ENCODE results near the gene INTS6.
A peak's percentile ranks its signal among the peaks of the same experiment; 100 is the strongest.

INTS6 gene

GRCh38 chr13:51452361-51453206, at the start of gene INTS6:
TSS of gene INTS6 (minus strand) at chr13:51453036. CDS start at chr13:51452525, 511 bp downstream.
- peaks cover 3% of the 10 kb centered on the region for H3K9me3 Mint-ChIP-seq
- peaks cover 46% of the 10 kb centered on the region for H3K4me1 Mint-ChIP-seq (ENCODE audit: low read depth)

GRCh38 chr13:51502153-51502651, 49.4 kb upstream of the INTS6 start:
- H3K36me3 Mint-ChIP-seq (ENCODE audit: low read depth), result no peaks in the 10 kb centered on the region
- no peaks in the 10 kb centered on the region for H3K27me3 Mint-ChIP-seq
- no peaks in the 10 kb centered on the region for H3K9me3 Mint-ChIP-seq
- DNase-seq, result peak; percentile 38
- peaks cover 25% of the 10 kb centered on the region for H3K4me1 Mint-ChIP-seq (ENCODE audit: low read depth)
- H3K4me3 Mint-ChIP-seq, result no peak overlapping the region
- H3K27ac Mint-ChIP-seq, result peak overlapping the region; percentile 77

More at GRCh38 chr13:51452361-51453206, at the start of gene INTS6:
- peak within 1 kb of the TSS; percentile 87 for H3K4me3 Mint-ChIP-seq
- peaks cover 81% of the 10 kb centered on the region for H3K36me3 Mint-ChIP-seq (ENCODE audit: low read depth)
- H3K27me3 Mint-ChIP-seq, result no peaks in the 10 kb centered on the region
- H3K27ac Mint-ChIP-seq, result peak within 1 kb of the TSS; percentile 98
- DNase-seq, result peak; percentile 97

- peaks cover 25% of the 10 kb centered on the region for H3K4me1 Mint-ChIP-seq (ENCODE audit: low read depth)
- no peak overlapping the region for H3K4me3 Mint-ChIP-seq
- H3K27ac Mint-ChIP-seq, result peak overlapping the region; percentile 77
- no peaks in the 10 kb centered on the region for H3K9me3 Mint-ChIP-seq
- no peaks in the 10 kb centered on the region for H3K36me3 Mint-ChIP-seq (ENCODE audit: low read depth)
- no peaks in the 10 kb centered on the region for H3K27me3 Mint-ChIP-seq
- DNase-seq, result no peak
Observed at GRCh38 chr13:51501592-51502152, 48.8 kb upstream of the INTS6 start.

- Mint-ChIP-seq H3K4me1 (ENCODE audit: low read depth) (peaks cover 25% of the 10 kb centered on the region), H3K36me3 (ENCODE audit: low read depth) (no peaks in the 10 kb centered on the region), H3K27me3 (no peaks in the 10 kb centered on the region), H3K9me3 (no peaks in the 10 kb centered on the region), H3K27ac (no peak overlapping the region), H3K4me3 (no peak overlapping the region)
- no peak for DNase-seq
Observed at GRCh38 chr13:51501096-51501495, 48.3 kb upstream of the INTS6 start.

GRCh38 chr13:51500687-51501086, 47.9 kb upstream of the INTS6 start:
- Mint-ChIP-seq H3K27ac (peak overlapping the region; percentile 58), H3K4me1 (ENCODE audit: low read depth) (peaks cover 25% of the 10 kb centered on the region), H3K27me3 (no peaks in the 10 kb centered on the region), H3K9me3 (no peaks in the 10 kb centered on the region), H3K36me3 (ENCODE audit: low read depth) (no peaks in the 10 kb centered on the region), H3K4me3 (no peak overlapping the region)
- DNase-seq, result no peak

DNA sequence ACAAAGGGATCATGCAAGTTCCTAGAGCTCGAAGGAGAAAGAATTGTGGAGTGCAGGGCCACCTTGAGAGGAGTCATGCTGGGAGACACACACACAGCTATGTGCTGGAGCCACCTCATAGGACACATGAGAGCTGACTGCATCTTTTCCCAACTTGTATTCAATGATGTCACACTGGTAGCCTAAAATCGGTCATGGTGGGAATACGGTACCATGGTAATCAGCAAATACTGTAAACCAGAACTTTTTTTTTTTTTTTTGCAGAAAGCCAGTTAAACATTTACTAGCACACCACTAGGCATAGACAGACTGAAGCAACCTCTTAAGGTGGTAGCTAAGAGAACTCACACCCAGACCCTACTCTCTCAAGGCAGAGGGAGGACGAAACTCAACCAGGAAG, 47.0 kb upstream of the INTS6 start:
- no peaks in the 10 kb centered on the region for H3K27me3 Mint-ChIP-seq

DNA sequence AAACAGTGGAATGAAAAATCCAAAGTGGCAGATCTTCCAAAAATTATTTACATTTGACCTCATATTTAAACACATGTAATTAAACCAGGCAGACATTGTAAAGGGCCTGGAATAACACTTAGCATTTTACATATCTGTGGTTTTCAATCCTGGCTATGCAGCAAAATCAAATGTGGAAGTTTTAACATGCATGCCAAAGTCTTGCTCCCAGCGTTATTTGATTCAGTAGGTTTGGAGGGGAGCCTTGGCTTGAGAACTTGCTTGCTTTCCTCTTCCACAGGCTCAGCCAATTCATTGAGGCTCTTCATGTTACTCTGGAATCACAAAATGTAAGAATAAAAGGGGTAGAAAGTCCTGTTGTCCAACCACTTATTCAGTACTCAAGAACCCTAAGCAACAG, 42.5 kb upstream of the INTS6 start:
- Mint-ChIP-seq H3K4me1 (ENCODE audit: low read depth) (peaks cover 4% of the 10 kb centered on the region), H3K27ac (no peak overlapping the region), H3K9me3 (no peaks in the 10 kb centered on the region), H3K36me3 (ENCODE audit: low read depth) (no peaks in the 10 kb centered on the region), H3K27me3 (no peaks in the 10 kb centered on the region), H3K4me3 (no peak overlapping the region)
- DNase-seq, result no peak

More for the DNA sequence above, 47.0 kb upstream of the INTS6 start:
- Mint-ChIP-seq H3K9me3 (no peaks in the 10 kb centered on the region), H3K4me1 (ENCODE audit: low read depth) (peaks cover 25% of the 10 kb centered on the region), H3K36me3 (ENCODE audit: low read depth) (no peaks in the 10 kb centered on the region), H3K27ac (no peak overlapping the region), H3K4me3 (no peak overlapping the region)
- no peak for DNase-seq

- Mint-ChIP-seq H3K9me3 (no peaks in the 10 kb centered on the region), H3K27ac (no peak overlapping the region), H3K4me3 (no peak overlapping the region), H3K27me3 (no peaks in the 10 kb centered on the region), H3K4me1 (ENCODE audit: low read depth) (no peaks in the 10 kb centered on the region), H3K36me3 (ENCODE audit: low read depth) (no peaks in the 10 kb centered on the region)
- no peak for DNase-seq
Observed at GRCh38 chr13:51494156-51494555, 41.3 kb upstream of the INTS6 start.

DNA sequence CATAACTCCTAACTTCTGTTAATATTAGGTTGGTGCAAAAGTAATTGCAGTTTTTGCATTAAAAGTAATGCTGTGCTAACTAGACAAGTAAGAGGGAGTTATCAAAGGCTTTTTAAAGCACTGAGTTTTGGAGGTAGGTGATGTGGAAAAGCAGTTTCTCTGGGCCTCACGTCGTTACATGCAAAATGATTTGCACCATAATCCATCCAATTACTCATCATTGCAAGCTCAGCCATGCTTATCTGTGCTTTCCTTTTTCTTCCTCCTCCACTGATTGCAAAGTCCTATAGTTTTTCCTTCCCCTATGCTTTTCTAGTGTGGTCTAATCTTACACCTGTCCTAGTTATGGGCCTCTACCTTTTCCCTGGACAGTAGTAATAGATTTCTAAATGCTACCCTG, 35.4 kb upstream of the INTS6 start:
- Mint-ChIP-seq H3K27ac (no peak overlapping the region), H3K27me3 (no peaks in the 10 kb centered on the region), H3K4me1 (ENCODE audit: low read depth) (no peaks in the 10 kb centered on the region), H3K36me3 (ENCODE audit: low read depth) (no peaks in the 10 kb centered on the region), H3K4me3 (no peak overlapping the region), H3K9me3 (peaks cover 4% of the 10 kb centered on the region)
- no peak for DNase-seq

DNA sequence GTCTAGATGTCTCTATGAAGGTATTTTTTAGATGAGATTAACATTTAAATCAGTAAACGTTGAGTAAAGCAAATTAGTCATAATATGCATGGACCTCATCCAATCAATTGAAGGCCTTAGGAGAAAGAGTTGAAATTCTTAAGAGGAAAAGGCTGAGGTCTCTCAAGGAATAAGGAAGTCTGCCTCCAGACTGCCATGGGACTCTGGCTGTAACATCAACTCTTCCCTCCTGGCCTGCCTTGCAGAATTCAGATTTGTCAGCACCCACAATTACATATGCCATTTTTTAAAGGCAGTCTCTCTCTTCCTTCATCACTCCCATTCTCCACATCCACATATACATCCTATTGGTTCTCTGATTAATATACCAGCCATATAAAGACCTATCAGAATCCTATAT, 28.8 kb upstream of the INTS6 start:
- DNase-seq, result no peak
- Mint-ChIP-seq H3K4me1 (ENCODE audit: low read depth) (no peaks in the 10 kb centered on the region), H3K36me3 (ENCODE audit: low read depth) (no peaks in the 10 kb centered on the region), H3K9me3 (peaks cover 4% of the 10 kb centered on the region), H3K27me3 (no peaks in the 10 kb centered on the region), H3K4me3 (no peak overlapping the region), H3K27ac (no peak overlapping the region)

GRCh38 chr13:51479199-51479523, 26.3 kb upstream of the INTS6 start:
- H3K4me1 Mint-ChIP-seq (ENCODE audit: low read depth), result peaks cover 3% of the 10 kb centered on the region
- H3K4me3 Mint-ChIP-seq, result no peak overlapping the region
- peaks cover 4% of the 10 kb centered on the region for H3K9me3 Mint-ChIP-seq
- no peak overlapping the region for H3K27ac Mint-ChIP-seq
- no peaks in the 10 kb centered on the region for H3K27me3 Mint-ChIP-seq
- no peaks in the 10 kb centered on the region for H3K36me3 Mint-ChIP-seq (ENCODE audit: low read depth)
- no peak for DNase-seq

DNA sequence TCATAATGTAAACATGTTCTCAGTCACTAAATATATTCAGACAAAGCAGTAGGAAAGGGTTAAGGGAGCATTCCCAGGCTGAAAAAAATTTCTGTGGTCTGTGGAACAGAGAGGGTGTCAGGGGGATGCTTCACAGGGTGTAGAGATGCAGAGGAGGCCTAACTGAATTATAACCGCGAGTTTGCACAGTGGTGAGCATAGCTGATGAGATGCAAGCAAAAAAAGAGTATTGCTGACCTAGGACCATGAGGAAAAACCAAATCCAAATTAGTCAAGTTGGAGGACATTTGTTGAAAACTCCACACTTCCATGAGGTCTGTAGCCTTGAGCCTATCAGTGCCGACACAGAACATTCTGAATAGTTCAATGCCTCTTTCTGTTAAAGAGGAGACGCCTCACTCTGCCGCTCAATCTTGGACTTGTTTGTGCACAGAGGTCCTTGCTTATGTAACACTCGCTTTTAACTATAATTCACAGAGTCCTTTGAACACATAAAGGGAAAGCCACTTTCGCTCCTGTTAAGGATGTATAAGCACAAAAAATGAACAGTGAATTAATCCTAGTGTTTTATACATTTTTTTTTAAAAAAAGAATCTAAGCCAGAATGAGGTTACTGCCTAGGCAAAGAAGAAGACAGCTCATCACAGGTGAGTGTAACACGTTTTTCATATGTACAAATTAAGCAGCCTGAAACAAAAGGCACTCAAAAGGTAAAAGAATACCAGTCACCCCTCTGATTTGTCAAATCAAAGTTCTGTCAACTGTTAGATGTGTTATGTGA, 25.8 kb upstream of the INTS6 start:
- H3K4me3 Mint-ChIP-seq, result no peak overlapping the region
- no peaks in the 10 kb centered on the region for H3K36me3 Mint-ChIP-seq (ENCODE audit: low read depth)
- peaks cover 3% of the 10 kb centered on the region for H3K4me1 Mint-ChIP-seq (ENCODE audit: low read depth)
- H3K27me3 Mint-ChIP-seq, result no peaks in the 10 kb centered on the region
- no peak for DNase-seq
- no peak overlapping the region for H3K27ac Mint-ChIP-seq
- H3K9me3 Mint-ChIP-seq, result peaks cover 2% of the 10 kb centered on the region

GRCh38 chr13:51477653-51478324, 25.0 kb upstream of the INTS6 start:
- Mint-ChIP-seq H3K27me3 (no peaks in the 10 kb centered on the region), H3K4me1 (ENCODE audit: low read depth) (peaks cover 3% of the 10 kb centered on the region), H3K4me3 (no peak overlapping the region), H3K27ac (no peak overlapping the region), H3K9me3 (no peaks in the 10 kb centered on the region), H3K36me3 (ENCODE audit: low read depth) (no peaks in the 10 kb centered on the region)
- no peak for DNase-seq

- Mint-ChIP-seq H3K4me1 (ENCODE audit: low read depth) (peaks cover 3% of the 10 kb centered on the region), H3K36me3 (ENCODE audit: low read depth) (no peaks in the 10 kb centered on the region), H3K4me3 (no peak overlapping the region), H3K9me3 (no peaks in the 10 kb centered on the region), H3K27ac (no peak overlapping the region), H3K27me3 (no peaks in the 10 kb centered on the region)
- no peak for DNase-seq
Observed at GRCh38 chr13:51477149-51477548, 24.3 kb upstream of the INTS6 start.

All from activated T-cell treated with anti-CD3 and anti-CD28 coated beads, Interleukin-2, amount 50 U/mL, for 24 hours (primary cell).